ENCODE measurements around the gene ADCY3. TPM values are rescaled to one million over a fixed set of nuclear protein-coding genes. Genes with fewer than 3 reads are reported as not detected.

ADCY3 gene
- total and polyA plus RNA-seq, 12 donors = 8.0 to 72.0 (median 35.1) TPM

- Histone ChIP-seq H3K27me3 (no peaks in the 10 kb centered on the region), H3K4me3 (no peak overlapping the region), H3K4me1 (replicated peaks in 1 of 2) (peaks cover 0 to 8% of the 10 kb centered on the region in 2 donors), H3K36me3 (replicated peaks in 1 of 2) (no peaks in the 10 kb centered on the region), H3K27ac (no peak overlapping the region), H3K9me3 (replicated peaks in 1 of 3) (no peaks in the 10 kb centered on the region)
- WGBS, 4 donors = 90 to 94% (median 90%) methylated on average over 9 of the region's 9 CpGs
- intact Hi-C loops (cut with DNase I) = no loop called here
- no peak for DNase-seq
- TF ChIP-seq POLR2A (IDR thresholded peaks at IDR 0.05) (no peak), CTCF (IDR thresholded peaks at IDR 0.05) (no peak)
These were observed 38.4 kb downstream of the ADCY3 start for GRCh38 chr2:24881623-24882022.

GRCh38 chr2:24881158-24881557 is 38.9 kb downstream of the ADCY3 start:
- DNase-seq = no peak
- Histone ChIP-seq H3K27me3 (no peaks in the 10 kb centered on the region), H3K4me3 (no peak overlapping the region), H3K36me3 (replicated peaks in 1 of 2) (no peaks in the 10 kb centered on the region), H3K9me3 (replicated peaks in 1 of 3) (no peaks in the 10 kb centered on the region), H3K27ac (no peak overlapping the region), H3K4me1 (replicated peaks in 1 of 2) (peaks cover 0 to 8% of the 10 kb centered on the region in 2 donors)
- no peak for TF ChIP-seq CTCF (IDR thresholded peaks at IDR 0.05)
- no peak for TF ChIP-seq POLR2A (IDR thresholded peaks at IDR 0.05)
- intact Hi-C loops (cut with DNase I) = no loop called here
- WGBS, 4 donors = 76 to 92% (median 90%) methylated on average over 6 of the region's 6 CpGs

- TF ChIP-seq POLR2A (IDR thresholded peaks at IDR 0.05) = no peak
- no peak for TF ChIP-seq CTCF (IDR thresholded peaks at IDR 0.05)
- Histone ChIP-seq H3K36me3 (replicated peaks in 1 of 2) (no peaks in the 10 kb centered on the region), H3K4me3 (no peak overlapping the region), H3K4me1 (replicated peaks in 1 of 2) (no peaks in the 10 kb centered on the region), H3K27ac (peak overlapping the region in 1 of 5 donors; percentile 29), H3K27me3 (no peaks in the 10 kb centered on the region), H3K9me3 (replicated peaks in 1 of 3) (no peaks in the 10 kb centered on the region)
- WGBS, 4 donors = 83 to 99% (median 94%) methylated on average over 8 to 10 of the region's 10 CpGs
- peak in 1 of 7 donors; percentile 29 for DNase-seq
- intact Hi-C loops (cut with DNase I) = no loop called here
These were observed 41.7 kb downstream of the ADCY3 start for GRCh38 chr2:24878341-24878740.

GRCh38 chr2:24877646-24878045 is 42.4 kb downstream of the ADCY3 start:
- intact Hi-C loops (cut with DNase I) = no loop called here
- Histone ChIP-seq H3K4me3 (no peak overlapping the region), H3K4me1 (replicated peaks in 1 of 2) (no peaks in the 10 kb centered on the region), H3K27ac (no peak overlapping the region), H3K36me3 (replicated peaks in 1 of 2) (no peaks in the 10 kb centered on the region), H3K9me3 (replicated peaks in 1 of 3) (no peaks in the 10 kb centered on the region), H3K27me3 (no peaks in the 10 kb centered on the region)
- TF ChIP-seq CTCF (IDR thresholded peaks at IDR 0.05) (no peak), POLR2A (IDR thresholded peaks at IDR 0.05) (no peak)
- WGBS, 4 donors = 85 to 90% (median 87%) methylated on average over 4 to 9 of the region's 9 CpGs
- peak in 1 of 7 donors; percentile 24 for DNase-seq

Data from adrenal gland (tissue), 12 donors.